Thoracic aorta (tissue), 2 donors: ENCODE data around the gene ACTBL2. TPM values are rescaled to one million over a fixed set of nuclear protein-coding genes. Genes with fewer than 3 reads are reported as not detected.
A peak's percentile ranks its signal among the peaks of the same experiment; 100 is the strongest.

Experiments
- ATAC-seq: fragments of 150-250 bp; one replicate; pipeline ENCODE4 v1.8.0; 2017; ENCODE audit warnings: low read depth; ENCODE audit not compliant: insufficient number of reproducible peaks, low FRiP score
- DNase-seq: peaks from one replicate; pipeline ENCODE4 v3.0.0-alpha.2; 2020; ENCODE audit warnings: low spot score
- H3K27ac ChIP-seq, 2 donors: fragments of 200-600 bp; sonication (generic); 1 replicate in 1 of 2; 2 replicates in 1 of 2; pipeline ENCODE4 v1.5.1; 2016; ENCODE audit warnings: mild to moderate bottlenecking in 2 of 2, moderate library complexity in 2 of 2
- H3K27me3 ChIP-seq: fragments of 200-600 bp; sonication (generic); replicated peaks from 2 replicates; pipeline ENCODE4 v1.6.0; 2016; ENCODE audit warnings: mild to moderate bottlenecking; ENCODE audit not compliant: insufficient read depth
- H3K36me3 ChIP-seq: fragments of 200-600 bp; sonication (generic); one replicate; pipeline ENCODE4 v1.5.1; 2016
- H3K4me1 ChIP-seq, 2 donors: fragments of 200-600 bp; sonication (generic); 1 replicate in 1 of 2; 2 replicates in 1 of 2; pipeline versions ENCODE4 v1.5.1 to v1.6.0; 2016; ENCODE audit warnings: low read depth in 2 of 2, mild to moderate bottlenecking in 1 of 2; ENCODE audit not compliant: control insufficient read depth in 1 of 2
- H3K4me3 ChIP-seq: fragments of 200-600 bp; sonication (generic); 2 replicates; pipeline ENCODE4 v1.5.1; 2016; ENCODE audit warnings: mild to moderate bottlenecking
- H3K9me3 ChIP-seq: fragments of 200-600 bp; sonication (generic); 2 replicates; pipeline ENCODE4 v1.5.1; 2016
- CTCF ChIP-seq: fragments of 200-600 bp; sonication (generic); IDR thresholded peaks from one replicate; pipeline ENCODE4 v1.5.1; 2019; ENCODE audit warnings: antibody characterized with exemption
- total RNA-seq, 2 donors: library from RNA; depleted of rRNA; stranded (reverse); fragments of >200 nt; gene quantifications; one replicate each; pipeline versions ENCODE4 v1.1.0 to v1.2.3, GENCODE V29; 2016

Gene ACTBL2
- total RNA-seq, 2 donors from 2014 or later: not detected

DNA sequence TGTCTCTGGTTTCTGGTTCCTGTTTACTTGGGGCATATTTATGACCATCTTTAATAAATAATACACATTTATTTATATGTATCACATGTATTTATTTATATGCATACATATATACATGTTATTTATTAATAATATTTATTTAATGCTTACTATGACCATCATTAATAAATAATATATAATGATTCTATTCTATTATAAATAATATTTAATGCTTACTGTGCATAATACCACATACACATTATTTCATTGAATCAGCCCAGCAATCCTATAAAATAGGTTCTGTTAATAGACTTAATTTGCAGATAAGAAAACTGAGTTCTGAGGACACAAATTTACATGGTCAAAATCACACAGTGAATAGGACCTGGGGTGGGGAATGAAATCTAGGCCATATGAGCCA lies 24.2 kb downstream of the ACTBL2 start:
- ATAC-seq (no peak), DNase-seq (no peak)
- Histone ChIP-seq H3K36me3 (no peaks in the 10 kb centered on the region), H3K27ac (no peak overlapping the region), H3K4me3 (no peak overlapping the region), H3K9me3 (no peaks in the 10 kb centered on the region), H3K27me3 (no peaks in the 10 kb centered on the region), H3K4me1 (peaks cover 0 to 33% of the 10 kb centered on the region in 2 donors)
- no peak for TF ChIP-seq CTCF

DNA sequence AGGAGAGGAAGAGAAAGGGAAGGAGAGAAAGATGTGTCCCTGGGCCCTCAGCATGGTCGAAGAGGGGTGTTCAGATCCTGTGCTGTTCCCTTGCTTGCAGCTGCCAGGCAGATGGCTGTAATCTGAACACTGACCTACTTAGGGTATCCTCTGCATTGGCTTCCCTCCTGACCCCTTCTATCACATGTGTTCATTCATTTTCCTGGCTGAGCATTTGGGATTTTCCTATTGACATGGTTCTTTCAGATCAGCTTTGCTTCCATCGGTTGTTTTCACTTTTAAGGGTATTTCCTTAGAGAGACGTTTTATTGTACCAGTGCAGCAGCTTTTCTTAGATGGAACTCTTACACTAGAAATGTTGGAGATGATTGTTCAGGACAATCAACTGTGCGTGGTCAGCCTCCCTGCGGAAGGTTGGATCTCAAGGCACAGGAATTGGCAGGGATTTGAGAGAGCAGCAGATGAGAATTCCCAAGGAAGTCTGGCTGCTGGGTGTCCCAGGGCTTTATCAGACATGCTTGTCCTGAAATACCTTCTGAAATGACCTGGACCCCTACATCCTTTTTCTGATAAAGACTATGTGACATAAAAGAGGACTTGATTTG lies 26.0 kb downstream of the ACTBL2 start:
- no peaks in the 10 kb centered on the region for H3K27me3 ChIP-seq
- no peak overlapping the region for H3K4me3 ChIP-seq
- TF ChIP-seq CTCF: no peak
- H3K27ac ChIP-seq: no peak overlapping the region
- no peak for DNase-seq
- H3K9me3 ChIP-seq: no peaks in the 10 kb centered on the region
- H3K36me3 ChIP-seq: no peaks in the 10 kb centered on the region
- peaks cover 0 to 51% of the 10 kb centered on the region in 2 donors for H3K4me1 ChIP-seq
- ATAC-seq: no peak

GRCh38 chr5:57455511-57456455 lies 26.8 kb downstream of the ACTBL2 start:
- Histone ChIP-seq H3K9me3 (no peaks in the 10 kb centered on the region), H3K4me3 (no peak overlapping the region), H3K27ac (no peak overlapping the region), H3K27me3 (no peaks in the 10 kb centered on the region), H3K36me3 (no peaks in the 10 kb centered on the region), H3K4me1 (peaks cover 8 to 60% of the 10 kb centered on the region in 2 donors)
- no peak for TF ChIP-seq CTCF
- no peak for DNase-seq
- no peak for ATAC-seq

DNA sequence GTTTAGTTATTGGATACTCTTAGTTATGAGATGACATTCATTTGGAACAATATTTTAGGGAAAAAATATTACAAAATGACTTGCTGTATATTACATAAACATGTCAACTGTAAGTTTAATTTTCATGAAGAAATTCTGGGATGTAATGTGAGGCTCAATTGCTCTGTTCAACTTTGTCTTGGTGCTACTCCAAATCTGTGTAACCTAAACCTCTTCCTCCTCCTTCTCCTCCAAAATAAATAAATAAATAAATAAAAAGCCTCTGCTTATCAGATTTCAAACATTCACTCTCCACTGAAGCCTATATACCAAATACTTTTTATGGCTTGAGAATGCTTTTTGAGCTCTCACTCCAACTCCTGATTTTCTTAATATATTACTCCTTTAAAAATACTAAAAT lies 27.7 kb downstream of the ACTBL2 start:
- no peak for TF ChIP-seq CTCF

DNA sequence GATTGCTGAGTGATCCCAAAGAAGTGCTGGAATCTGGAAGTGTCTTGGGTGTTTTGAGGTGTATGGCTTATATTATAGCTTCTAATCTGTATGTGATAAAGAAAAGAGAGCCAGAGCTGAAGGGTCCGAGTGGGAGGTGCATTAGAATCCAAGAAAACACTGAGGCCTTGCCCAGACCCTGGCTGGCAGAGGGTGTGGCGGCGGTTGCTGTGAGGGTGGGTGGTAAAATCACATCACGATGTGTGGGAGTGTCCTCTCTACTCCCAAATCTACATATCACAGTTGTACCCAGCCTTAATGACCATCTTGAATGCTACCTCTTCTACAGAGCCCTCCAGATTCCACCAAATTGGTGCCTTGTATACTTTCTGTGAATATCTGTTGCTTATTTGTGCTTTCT lies 28.9 kb downstream of the ACTBL2 start:
- no peak overlapping the region for H3K4me3 ChIP-seq
- no peak for TF ChIP-seq CTCF
- H3K9me3 ChIP-seq: no peaks in the 10 kb centered on the region
- no peak for DNase-seq
- peaks cover 12 to 75% of the 10 kb centered on the region in 2 donors for H3K4me1 ChIP-seq
- H3K36me3 ChIP-seq: no peaks in the 10 kb centered on the region
- peak overlapping the region; percentile 67 to 74 for H3K27ac ChIP-seq
- no peak for ATAC-seq
- no peaks in the 10 kb centered on the region for H3K27me3 ChIP-seq

More for the DNA sequence above, 27.7 kb downstream of the ACTBL2 start:
- DNase-seq (no peak), ATAC-seq (no peak)
- H3K4me3 ChIP-seq: no peak overlapping the region
- H3K9me3 ChIP-seq: no peaks in the 10 kb centered on the region
- no peak overlapping the region for H3K27ac ChIP-seq
- H3K4me1 ChIP-seq: peaks cover 12 to 68% of the 10 kb centered on the region in 2 donors
- H3K27me3 ChIP-seq: no peaks in the 10 kb centered on the region
- H3K36me3 ChIP-seq: no peaks in the 10 kb centered on the region
